ENCODE data around the gene NDUFC2. TPM values are rescaled to one million over a fixed set of nuclear protein-coding genes. Genes with fewer than 3 reads are reported as not detected.
"Not testable (repeated sequence)": the region's sequence is repeated elsewhere in the genome, so short reads cannot be mapped to it uniquely, and the experiment has no call there.

Gene NDUFC2
- total RNA-seq, 4 donors from 2014 or later, result 67.8 to 86.3 (median 76.0) TPM

GRCh38 chr11:78078218-78079167 is 1.2 kb downstream of the NDUFC2 start:
- Histone ChIP-seq H3K9me3 (no peaks in the 10 kb centered on the region), H3K27ac (peak overlapping the region; percentile 87 to 92 (median 88)), H3K4me3 (peak overlapping the region; percentile 91 to 95 (median 94)), H3K27me3 (no peaks in the 10 kb centered on the region), H3K36me3 (peaks cover 0 to 5% (median 0%) of the 10 kb centered on the region in 3 donors), H3K4me1 (peaks cover 16 to 63% (median 20%) of the 10 kb centered on the region in 3 donors)
- no peak for DNase-seq
- intact Hi-C loops (cut with DNase I), result no loop called here
- no peak for TF ChIP-seq CTCF (IDR thresholded peaks at IDR 0.05)
- no peak for TF ChIP-seq POLR2A (IDR thresholded peaks at IDR 0.05)
- 18 to 32% methylated on average over 7 to 9 of the region's 21 CpGs for WGBS, 2 donors

- H3K9me3 ChIP-seq; H3K27me3 ChIP-seq; intact Hi-C loops (cut with DNase I); H3K27ac ChIP-seq; DNase-seq: not testable (repeated sequence)
- 76 to 82% methylated on average over 3 to 4 of the region's 4 CpGs for WGBS, 2 donors
- Histone ChIP-seq H3K4me1 (peaks cover 16 to 63% (median 20%) of the 10 kb centered on the region in 3 donors), H3K36me3 (peaks cover 0 to 14% (median 0%) of the 10 kb centered on the region in 3 donors), H3K4me3 (peak overlapping the region in 1 of 4 donors; percentile 94)
These were observed 2.1 kb downstream of the NDUFC2 start for GRCh38 chr11:78077592-78077991.

GRCh38 chr11:78076733-78077403 is 2.8 kb downstream of the NDUFC2 start:
- Histone ChIP-seq H3K9me3 (no peaks in the 10 kb centered on the region), H3K27me3 (no peaks in the 10 kb centered on the region), H3K4me3 (no peak overlapping the region), H3K36me3 (peaks cover 0 to 21% (median 0%) of the 10 kb centered on the region in 3 donors), H3K27ac (no peak overlapping the region), H3K4me1 (peaks cover 16 to 58% (median 20%) of the 10 kb centered on the region in 3 donors)
- intact Hi-C loops (cut with DNase I), result no loop called here
- WGBS, 2 donors, result 79 to 86% methylated on average over 6 of the region's 6 CpGs
- DNase-seq, result no peak
- TF ChIP-seq POLR2A (IDR thresholded peaks at IDR 0.05) (no peak), CTCF (IDR thresholded peaks at IDR 0.05) (no peak)

- H3K27ac ChIP-seq, result no peak overlapping the region
- no peaks in the 10 kb centered on the region for H3K27me3 ChIP-seq
- H3K4me1 ChIP-seq, result peaks cover 16 to 51% (median 20%) of the 10 kb centered on the region in 3 donors
- DNase-seq, result no peak
- TF ChIP-seq POLR2A (IDR thresholded peaks at IDR 0.05), result no peak
- TF ChIP-seq CTCF (IDR thresholded peaks at IDR 0.05), result no peak
- H3K4me3 ChIP-seq, result no peak overlapping the region
- intact Hi-C loops (cut with DNase I), result no loop called here
- H3K36me3 ChIP-seq, result peaks cover 0 to 42% (median 8%) of the 10 kb centered on the region in 3 donors
- no peaks in the 10 kb centered on the region for H3K9me3 ChIP-seq
- 60 to 79% methylated on average over 6 of the region's 6 CpGs for WGBS, 2 donors
These were observed 4.9 kb downstream of the NDUFC2 start for GRCh38 chr11:78074756-78075155.

- Histone ChIP-seq H3K4me3 (no peak overlapping the region), H3K27me3 (no peaks in the 10 kb centered on the region), H3K4me1 (peaks cover 6 to 35% (median 11%) of the 10 kb centered on the region in 3 donors), H3K27ac (no peak overlapping the region), H3K36me3 (peaks cover 0 to 65% (median 8%) of the 10 kb centered on the region in 3 donors), H3K9me3 (no peaks in the 10 kb centered on the region)
- intact Hi-C loops (cut with DNase I), result no loop called here
- 96 to 100% methylated on average over 4 of the region's 4 CpGs for WGBS, 2 donors
- TF ChIP-seq POLR2A (IDR thresholded peaks at IDR 0.05) (no peak), CTCF (IDR thresholded peaks at IDR 0.05) (no peak)
- no peak for DNase-seq
These were observed 7.2 kb downstream of the NDUFC2 start for GRCh38 chr11:78072455-78072854.
